HG03025 (cell line): ENCODE measurements around the gene PPRC1.
A peak's percentile ranks its signal among the peaks of the same experiment; 100 is the strongest.

ENCODE experiments used
- ATAC-seq: cut with Tn5 transposase; IDR thresholded peaks from one replicate; pipeline ENCODE4 v1.9.1; 2021; ENCODE audit warnings: mild to moderate bottlenecking, moderate library complexity; ENCODE audit not compliant: unreplicated experiment, low FRiP score

PPRC1 gene

DNA sequence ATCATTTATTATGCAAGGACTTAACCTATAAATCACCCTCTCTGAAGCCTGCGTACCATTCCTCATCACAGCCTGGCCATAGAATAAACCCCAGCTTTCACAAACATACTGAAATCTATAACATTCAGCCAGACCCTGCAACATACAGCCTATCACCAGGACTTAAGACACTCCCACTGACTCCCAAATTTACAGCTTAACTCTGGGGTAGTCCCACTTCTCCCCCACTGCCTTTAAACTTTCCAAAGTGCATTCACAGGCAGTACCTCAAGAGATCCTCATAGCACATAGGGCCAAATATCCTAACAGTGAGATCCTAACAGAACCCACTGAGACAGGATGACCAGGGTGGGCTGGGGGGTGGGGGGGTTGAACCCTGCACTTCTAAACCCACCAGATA, 16.2 kb upstream of the PPRC1 start:
- ATAC-seq, result no peak

GRCh38 chr10:102117391-102118159, 15.3 kb upstream of the PPRC1 start:
- ATAC-seq, result no peak

GRCh38 chr10:102118867-102119266, 14.0 kb upstream of the PPRC1 start:
- no peak for ATAC-seq

DNA sequence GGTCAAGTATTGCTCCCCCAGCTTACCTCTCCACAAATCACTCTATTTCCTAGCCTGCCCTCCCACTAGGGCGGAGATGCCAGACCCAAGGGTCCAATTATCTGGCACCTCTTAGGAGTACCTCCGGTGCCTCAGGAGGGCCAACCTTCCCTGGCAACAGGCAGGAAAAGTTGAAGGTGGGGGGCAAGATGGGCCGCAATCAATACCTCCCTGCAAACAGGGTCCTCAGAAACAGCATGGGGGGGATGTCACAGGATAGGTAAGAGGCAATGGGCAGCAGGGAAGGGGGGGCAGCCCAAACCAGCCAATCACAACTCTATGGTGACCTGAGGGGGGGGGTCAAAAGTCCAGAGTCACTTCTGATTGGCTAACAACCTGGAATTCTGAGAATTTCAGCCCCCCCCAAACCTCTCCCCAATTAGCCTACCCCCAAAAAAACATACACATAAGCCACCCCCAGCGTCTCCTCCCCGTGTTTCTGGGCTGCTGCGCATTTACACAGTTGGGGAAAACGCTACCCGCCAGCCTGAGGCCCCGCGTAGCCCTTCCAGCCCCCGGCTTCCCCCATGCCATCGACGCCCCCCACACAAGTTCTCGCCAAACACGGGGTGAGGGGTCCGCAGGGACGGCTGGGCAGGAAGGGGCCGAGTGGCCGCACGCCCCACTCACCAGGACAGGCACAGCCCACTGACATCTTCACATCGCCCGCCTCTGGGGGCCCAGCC, 13.3 kb upstream of the PPRC1 start:
- no peak for ATAC-seq

DNA sequence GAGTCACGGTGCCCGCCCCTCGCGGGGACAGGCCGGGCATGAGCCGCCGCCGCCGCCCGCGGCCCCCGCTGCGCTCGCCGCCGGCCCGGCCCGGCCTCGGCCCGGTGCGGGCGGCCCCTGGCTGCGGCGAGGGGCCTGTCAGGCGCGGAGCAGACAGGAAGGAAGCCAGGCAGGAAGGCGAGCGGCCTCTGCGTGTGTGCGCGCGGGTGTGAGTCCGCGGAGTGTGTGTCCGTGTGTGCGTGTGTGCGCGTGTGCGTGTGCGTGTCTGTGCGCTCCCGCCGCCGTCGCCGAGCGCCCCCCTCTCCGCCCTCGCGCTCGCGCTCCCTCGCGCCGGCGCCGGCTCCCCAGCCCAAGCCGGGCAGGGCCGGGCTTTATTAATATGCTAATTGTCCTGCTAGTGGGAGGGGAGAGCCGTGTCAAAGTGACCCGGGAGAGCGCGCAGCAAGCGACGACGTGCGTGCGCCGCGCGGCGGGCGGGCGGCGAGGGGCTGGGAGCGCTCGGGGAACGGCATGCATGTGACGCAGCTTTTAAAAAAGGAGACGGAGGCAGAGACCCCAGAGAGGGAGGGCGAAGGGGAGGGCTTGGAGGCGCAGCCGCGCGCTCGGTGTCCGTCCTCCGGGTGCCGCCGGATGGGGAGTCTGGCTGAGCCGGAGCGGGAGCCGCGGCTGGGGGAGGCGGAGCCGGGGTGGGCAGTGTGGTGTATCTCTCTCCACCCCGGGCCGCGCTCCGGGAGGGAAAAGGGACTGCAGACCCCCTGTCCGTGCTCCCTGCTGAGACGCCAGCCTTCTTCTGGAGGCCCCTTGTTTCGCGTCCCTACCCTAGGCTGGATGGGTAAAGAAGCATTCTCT, 12.5 kb upstream of the PPRC1 start, which contains the start of gene LDB1:
LDB1 (minus strand) TSS at position 227 of the 849 bp plus-strand sequence. CDS start 258 bp downstream, outside the sequence.
- peak; percentile 41 for ATAC-seq

DNA sequence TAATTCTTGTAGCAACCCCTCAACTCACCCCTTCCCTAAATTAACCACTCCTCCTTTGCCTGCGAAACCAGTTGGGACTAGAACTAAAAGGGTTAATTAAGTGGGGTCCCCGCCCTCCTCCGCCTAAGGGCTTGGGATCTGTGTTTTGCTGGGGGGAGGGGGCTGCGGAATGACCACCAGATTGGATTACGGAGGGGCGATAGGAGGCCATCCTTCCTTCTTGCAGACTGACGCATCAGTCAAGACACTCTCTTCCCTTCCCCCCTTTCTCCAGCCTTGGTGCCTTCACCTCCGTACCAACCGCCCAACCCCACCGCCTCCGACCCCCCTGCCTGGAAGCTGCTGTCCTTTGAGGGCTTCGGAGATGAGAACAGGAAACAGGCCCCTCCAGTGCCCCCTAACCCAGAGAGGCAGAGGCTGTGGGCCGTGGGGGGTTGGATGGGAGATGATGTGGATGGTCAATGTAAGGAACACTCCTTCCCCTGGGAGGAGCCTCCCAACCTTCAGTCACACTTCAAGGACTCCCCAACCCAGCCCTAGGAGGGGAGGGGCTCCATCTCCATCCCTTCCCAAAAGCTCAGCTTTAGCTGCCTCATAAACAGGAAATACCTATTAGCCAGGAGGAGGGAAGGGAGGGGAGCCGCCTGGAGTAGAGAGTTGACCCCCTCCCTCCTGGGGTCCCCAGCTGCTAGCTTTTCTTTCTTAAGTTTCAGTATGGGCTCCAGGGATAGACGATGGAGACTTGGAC, 11.7 kb upstream of the PPRC1 start:
- no peak for ATAC-seq

DNA sequence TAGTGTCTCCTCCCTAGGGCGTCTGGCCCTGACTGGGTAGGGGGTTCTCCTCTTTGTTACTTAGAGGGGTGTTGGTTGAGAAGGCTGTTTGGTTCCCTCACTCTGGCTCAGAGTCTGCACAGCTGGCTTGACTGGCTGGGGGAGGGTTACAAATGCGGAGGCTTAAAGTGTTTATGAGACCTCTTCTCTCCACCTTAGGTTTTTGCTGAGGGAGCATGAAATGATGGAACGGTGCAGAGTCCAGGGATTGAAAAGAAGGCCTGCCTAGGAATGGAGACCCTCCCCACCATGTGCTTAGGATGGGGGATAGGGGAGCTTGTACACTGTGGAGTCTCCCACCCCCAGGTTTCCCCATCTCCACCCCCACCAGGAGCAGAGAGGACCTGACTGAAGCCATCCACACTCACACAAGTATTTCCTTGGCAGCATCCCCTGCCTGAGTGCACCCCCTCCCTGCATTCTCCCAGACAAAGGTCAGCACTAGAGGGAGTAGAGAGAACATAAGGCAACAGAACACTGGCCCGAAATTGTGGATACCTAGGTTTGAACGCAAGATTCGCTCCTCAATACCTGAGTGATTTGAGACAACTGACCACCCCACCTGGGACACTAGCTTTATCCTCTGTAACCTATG, 11.0 kb upstream of the PPRC1 start:
- ATAC-seq, result no peak

DNA sequence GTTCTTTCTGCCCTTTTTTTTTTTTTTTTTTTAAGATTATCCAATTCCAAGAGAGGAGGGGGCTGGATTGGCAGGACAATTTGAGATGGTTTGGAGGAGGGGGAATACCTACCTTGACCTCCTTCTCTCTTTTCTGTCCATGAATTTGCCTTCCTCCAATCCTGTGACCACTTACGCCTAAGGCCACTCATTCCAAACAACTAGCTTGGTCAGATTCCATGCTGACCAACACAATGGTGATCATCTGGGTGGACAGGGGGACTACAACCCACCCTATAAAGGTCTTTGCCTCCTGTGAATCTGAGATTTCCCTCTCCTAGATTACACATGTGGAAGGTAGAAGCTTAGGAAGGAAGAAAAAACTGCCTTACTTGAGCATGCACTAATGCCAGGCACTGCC, 10.4 kb upstream of the PPRC1 start:
- ATAC-seq, result no peak

DNA sequence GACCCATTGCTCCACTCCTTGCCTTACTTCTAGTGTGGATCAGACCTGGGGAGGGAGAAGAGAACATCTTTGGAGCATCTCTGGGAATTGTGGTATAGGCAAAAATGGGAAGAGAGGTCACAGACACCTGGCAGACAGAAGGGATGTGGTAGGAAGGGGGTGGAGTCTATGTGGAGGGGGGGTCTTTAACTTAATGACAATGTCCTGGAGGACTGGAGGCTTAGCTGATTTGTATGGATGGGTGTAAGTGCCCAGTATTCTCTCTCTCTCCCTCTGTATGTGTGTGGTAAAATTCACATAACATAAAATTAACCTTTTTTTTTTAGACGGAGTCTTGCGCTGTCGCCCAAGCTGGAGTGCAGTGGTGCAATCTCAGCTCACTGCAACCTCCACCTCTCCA, 9.6 kb upstream of the PPRC1 start:
- ATAC-seq, result no peak

GRCh38 chr10:102131286-102132170, 1.3 kb upstream of the PPRC1 start:
- no peak for ATAC-seq

DNA sequence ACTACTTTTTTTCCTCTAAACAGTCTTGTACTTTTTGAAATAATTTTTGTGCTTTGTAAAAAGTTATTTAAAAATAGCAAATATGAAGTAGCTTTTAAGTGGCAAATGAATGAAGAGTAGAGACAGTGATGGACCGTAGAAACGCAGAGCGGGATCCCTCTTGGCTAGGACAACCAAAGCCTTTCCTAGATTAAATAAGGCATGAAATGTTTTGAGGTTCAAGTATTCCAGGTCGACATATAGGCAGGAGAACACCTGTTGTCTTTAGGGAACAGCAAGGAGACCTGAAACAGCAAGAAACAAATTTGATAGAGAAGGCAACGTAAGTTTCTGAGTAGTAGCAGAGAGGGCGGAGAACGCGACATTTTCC, 662 bp upstream of the PPRC1 start:
- ATAC-seq, result no peak

DNA sequence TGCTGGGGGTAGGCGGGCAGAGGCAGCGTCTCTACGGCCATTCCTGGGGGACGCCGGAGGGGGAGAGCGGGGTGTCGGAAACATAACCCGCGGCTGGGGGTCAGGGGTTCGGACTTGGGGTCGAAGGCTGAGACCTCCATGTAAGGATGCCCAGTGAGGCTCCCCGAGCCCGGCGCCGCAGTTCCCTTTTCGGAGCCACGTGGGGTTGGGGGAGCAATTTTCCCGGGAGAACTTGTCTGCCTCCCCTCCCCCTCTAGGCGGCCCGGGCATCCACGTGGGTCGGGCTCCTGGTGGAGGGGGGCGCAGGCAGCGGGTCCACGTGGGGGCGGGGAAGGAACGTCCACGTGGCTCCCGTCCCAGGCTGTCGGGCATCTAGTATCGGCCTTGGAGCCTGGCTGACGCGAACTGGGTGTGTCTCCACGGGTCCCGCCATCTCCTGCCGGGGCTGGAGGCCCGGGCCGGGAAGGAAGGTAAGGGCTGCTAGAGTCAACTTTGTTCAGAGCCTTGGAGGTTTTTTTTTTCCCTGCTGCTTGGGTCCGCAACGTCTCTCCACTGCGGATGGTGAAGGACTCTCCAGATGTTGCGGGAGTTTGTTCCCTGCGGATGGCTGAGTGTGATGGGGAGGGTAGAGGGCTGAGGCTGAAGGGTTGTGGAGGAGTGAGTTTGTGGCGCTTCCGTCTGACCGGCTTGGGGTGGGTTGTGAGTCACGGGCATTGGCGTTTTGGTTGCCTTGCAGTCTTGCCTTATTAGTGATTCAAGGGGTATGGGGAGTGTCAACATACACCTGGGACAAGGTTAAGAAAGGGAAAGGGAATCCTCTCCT, 744 bp downstream of the PPRC1 start:
- ATAC-seq, result peak; percentile 5

DNA sequence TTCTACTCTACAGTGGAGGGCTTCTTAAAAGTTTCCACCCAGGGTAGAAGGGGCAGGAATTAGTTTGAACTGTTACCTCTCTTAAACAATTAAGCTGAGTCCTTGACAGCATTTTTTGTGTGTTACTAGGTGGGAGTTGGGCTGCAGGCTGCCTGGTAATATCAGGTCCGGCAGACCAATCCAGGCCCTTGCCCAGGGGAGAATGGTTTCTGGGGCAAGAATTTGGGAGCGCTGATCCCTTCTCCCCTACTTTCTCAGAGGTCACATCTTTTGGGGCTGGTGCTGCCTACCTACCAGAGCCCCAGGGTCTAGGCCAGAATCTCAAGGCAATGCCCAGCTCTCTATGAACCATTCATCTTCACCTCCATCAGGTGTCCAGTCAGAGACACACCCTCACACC, 1.6 kb downstream of the PPRC1 start:
- no peak for ATAC-seq

- ATAC-seq, result no peak
These were observed 3.2 kb downstream of the PPRC1 start for GRCh38 chr10:102135956-102136526.

DNA sequence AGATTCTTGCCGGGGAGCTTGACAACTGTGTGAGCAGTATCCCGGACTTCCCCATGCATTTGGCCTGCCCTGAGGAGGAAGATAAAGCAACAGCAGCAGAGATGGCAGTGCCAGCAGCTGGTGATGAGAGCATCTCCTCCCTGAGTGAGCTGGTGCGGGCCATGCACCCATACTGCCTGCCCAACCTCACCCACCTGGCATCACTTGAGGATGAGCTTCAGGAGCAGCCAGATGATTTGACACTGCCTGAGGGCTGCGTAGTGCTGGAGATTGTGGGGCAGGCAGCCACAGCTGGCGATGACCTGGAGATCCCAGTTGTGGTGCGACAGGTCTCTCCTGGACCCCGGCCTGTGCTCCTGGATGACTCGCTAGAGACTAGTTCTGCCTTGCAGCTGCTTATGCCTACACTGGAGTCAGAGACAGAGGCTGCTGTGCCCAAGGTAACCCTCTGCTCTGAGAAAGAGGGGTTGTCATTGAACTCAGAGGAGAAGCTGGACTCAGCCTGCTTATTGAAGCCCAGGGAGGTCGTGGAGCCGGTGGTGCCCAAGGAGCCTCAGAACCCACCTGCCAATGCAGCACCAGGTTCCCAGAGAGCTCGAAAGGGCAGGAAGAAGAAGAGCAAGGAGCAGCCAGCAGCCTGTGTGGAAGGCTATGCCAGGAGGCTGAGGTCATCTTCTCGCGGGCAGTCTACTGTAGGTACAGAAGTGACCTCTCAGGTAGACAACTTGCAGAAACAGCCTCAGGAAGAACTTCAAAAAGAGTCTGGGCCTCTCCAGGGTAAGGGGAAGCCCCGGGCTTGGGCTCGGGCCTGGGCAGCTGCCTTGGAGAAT, 6.7 kb downstream of the PPRC1 start:
- ATAC-seq, result no peak

DNA sequence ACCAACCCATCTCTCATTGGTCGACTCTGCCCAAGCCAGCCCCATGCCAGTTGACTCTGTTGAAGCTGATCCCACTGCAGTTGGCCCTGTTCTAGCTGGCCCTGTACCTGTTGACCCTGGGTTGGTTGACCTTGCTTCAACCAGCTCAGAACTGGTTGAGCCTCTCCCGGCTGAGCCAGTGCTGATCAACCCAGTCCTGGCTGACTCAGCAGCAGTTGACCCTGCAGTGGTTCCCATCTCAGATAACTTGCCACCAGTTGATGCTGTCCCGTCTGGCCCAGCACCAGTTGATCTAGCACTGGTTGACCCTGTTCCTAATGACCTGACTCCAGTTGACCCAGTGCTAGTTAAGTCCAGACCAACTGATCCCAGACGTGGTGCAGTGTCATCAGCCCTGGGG, 7.4 kb downstream of the PPRC1 start:
- no peak for ATAC-seq
